Tibial artery (tissue), 4 donors: ENCODE measurements around the gene GRIN2A.

Experiments used
- DNase-seq, 2 donors: peaks; one replicate each; pipeline ENCODE4 v3.0.0-alpha.2; 2019
- H3K27ac ChIP-seq, 2 donors: fragments of 200-600 bp; sonication (generic) in 1 of 2; 1 replicate in 1 of 2; 2 replicates in 1 of 2; pipeline ENCODE4 v1.5.1; 2018 to 2019; ENCODE audit warnings: mild to moderate bottlenecking in 1 of 2
- H3K27me3 ChIP-seq, 2 donors: fragments of 200-600 bp; sonication (generic) in 1 of 2; one replicate each; pipeline versions ENCODE4 v1.5.1 to v1.6.0; 2016 to 2019
- H3K36me3 ChIP-seq, 3 donors: fragments of 200-600 bp; sonication (generic) in 2 of 3; one replicate each; pipeline ENCODE4 v1.5.1; 2016 to 2019; ENCODE audit warnings: mild to moderate bottlenecking in 2 of 3
- H3K4me1 ChIP-seq, 4 donors: fragments of 200-600 bp; sonication (generic) in 2 of 4; 1 replicate in 3 of 4; 2 replicates in 1 of 4; pipeline ENCODE4 v1.5.1; 2016 to 2019
- H3K4me3 ChIP-seq, 2 donors: fragments of 200-600 bp; sonication (generic) in 1 of 2; 1 replicate in 1 of 2; 2 replicates in 1 of 2; pipeline ENCODE4 v1.5.1; 2018 to 2019; ENCODE audit warnings: mild to moderate bottlenecking in 2 of 2
- H3K9me3 ChIP-seq, 3 donors: fragments of 200-600 bp; sonication (generic) in 1 of 3; one replicate each; pipeline ENCODE4 v1.5.1; 2016 to 2019
- intact Hi-C: fragments of 100-400 bp; cut with DNase I; formaldehyde crosslinking; loops from one replicate; pipeline ENCODE4 v1.15.0; 2023; ENCODE audit warnings: low total_unique reads
- TF ChIP-seq, protein P1 (sequence below), 2 experiments: fragments of 200-600 bp in 1 of 2; fragments of 450-650 bp in 1 of 2; IDR thresholded peaks; one replicate each; pipeline ENCODE4 v1.5.1; 2017 to 2019; ENCODE audit warnings: antibody characterized with exemption in 2 of 2, mild to moderate bottlenecking in 1 of 2, moderate library complexity in 1 of 2

Gene GRIN2A

GRCh38 chr16:10022098-10022497 is 160.1 kb downstream of the GRIN2A start:
- Histone ChIP-seq H3K27ac (no peak overlapping the region), H3K36me3 (no peaks in the 10 kb centered on the region), H3K4me3 (no peak overlapping the region), H3K9me3 (no peaks in the 10 kb centered on the region), H3K27me3 (no peaks in the 10 kb centered on the region), H3K4me1 (no peaks in the 10 kb centered on the region)
- no peak for DNase-seq
- intact Hi-C loops = no loop called here
- TF ChIP-seq, protein P1, sequence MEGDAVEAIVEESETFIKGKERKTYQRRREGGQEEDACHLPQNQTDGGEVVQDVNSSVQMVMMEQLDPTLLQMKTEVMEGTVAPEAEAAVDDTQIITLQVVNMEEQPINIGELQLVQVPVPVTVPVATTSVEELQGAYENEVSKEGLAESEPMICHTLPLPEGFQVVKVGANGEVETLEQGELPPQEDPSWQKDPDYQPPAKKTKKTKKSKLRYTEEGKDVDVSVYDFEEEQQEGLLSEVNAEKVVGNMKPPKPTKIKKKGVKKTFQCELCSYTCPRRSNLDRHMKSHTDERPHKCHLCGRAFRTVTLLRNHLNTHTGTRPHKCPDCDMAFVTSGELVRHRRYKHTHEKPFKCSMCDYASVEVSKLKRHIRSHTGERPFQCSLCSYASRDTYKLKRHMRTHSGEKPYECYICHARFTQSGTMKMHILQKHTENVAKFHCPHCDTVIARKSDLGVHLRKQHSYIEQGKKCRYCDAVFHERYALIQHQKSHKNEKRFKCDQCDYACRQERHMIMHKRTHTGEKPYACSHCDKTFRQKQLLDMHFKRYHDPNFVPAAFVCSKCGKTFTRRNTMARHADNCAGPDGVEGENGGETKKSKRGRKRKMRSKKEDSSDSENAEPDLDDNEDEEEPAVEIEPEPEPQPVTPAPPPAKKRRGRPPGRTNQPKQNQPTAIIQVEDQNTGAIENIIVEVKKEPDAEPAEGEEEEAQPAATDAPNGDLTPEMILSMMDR (IDR thresholded peaks at IDR 0.05) = no peak

- no peaks in the 10 kb centered on the region for H3K27me3 ChIP-seq
Observed at GRCh38 chr16:10020866-10021265, 161.4 kb downstream of the GRIN2A start.

DNA sequence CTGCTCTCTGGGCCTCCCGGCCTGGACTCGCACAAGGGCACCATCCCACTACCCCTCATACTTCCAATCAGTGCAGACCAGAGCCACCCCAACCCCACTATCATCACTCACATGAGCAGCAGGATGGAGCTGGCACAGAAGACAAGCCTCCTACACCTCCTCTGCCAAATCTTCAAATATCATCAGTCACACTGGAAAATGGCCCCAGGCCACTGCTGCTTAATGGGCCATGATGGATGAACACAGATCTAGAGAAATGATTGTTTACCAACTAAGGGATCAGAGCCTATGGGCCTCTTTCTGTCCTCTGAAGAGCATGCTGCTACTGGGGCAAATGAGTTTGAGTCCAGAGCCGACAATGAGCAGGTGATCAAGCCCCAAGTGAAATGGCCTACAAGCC is 165.5 kb downstream of the GRIN2A start:
- TF ChIP-seq, protein P1 (IDR thresholded peaks at IDR 0.05) = no peak
- H3K27me3 ChIP-seq = no peaks in the 10 kb centered on the region
- no peaks in the 10 kb centered on the region for H3K4me1 ChIP-seq
- no peak for DNase-seq
- H3K27ac ChIP-seq = no peak overlapping the region
- intact Hi-C loops = no loop called here
- H3K9me3 ChIP-seq = no peaks in the 10 kb centered on the region
- H3K4me3 ChIP-seq = no peak overlapping the region
- no peaks in the 10 kb centered on the region for H3K36me3 ChIP-seq

More at GRCh38 chr16:10020866-10021265, 161.4 kb downstream of the GRIN2A start:
- H3K36me3 ChIP-seq = no peaks in the 10 kb centered on the region
- H3K4me3 ChIP-seq = no peak overlapping the region
- H3K4me1 ChIP-seq = no peaks in the 10 kb centered on the region
- H3K9me3 ChIP-seq = no peaks in the 10 kb centered on the region
- intact Hi-C loops = no loop called here
- no peak overlapping the region for H3K27ac ChIP-seq
- DNase-seq = no peak
- TF ChIP-seq, protein P1 (IDR thresholded peaks at IDR 0.05) = no peak

DNA sequence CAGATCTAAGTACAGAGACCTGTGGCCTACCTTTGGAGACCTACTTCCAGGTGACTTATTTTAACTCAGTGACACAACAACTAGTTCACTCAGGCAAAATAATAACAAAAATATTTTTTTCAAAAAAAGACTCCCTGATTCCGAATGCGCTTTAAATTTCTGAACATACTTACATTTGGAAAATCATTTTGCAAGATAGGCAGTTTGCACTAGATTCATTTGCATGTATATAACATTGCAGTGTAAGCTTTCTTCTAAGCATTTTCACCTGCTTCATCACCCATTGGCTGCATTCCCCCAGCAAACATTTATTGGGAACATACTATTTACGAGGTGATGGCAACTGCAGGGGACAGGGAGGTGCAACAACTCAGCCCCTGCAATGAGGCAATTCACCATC is 166.8 kb downstream of the GRIN2A start:
- Histone ChIP-seq H3K27ac (no peak overlapping the region), H3K4me3 (no peak overlapping the region), H3K4me1 (no peaks in the 10 kb centered on the region), H3K36me3 (no peaks in the 10 kb centered on the region), H3K9me3 (no peaks in the 10 kb centered on the region), H3K27me3 (no peaks in the 10 kb centered on the region)
- intact Hi-C loops = no loop called here
- DNase-seq = no peak
- TF ChIP-seq, protein P1 (IDR thresholded peaks at IDR 0.05) = no peak

GRCh38 chr16:10013774-10014173 is 168.5 kb downstream of the GRIN2A start:
- TF ChIP-seq, protein P1 (IDR thresholded peaks at IDR 0.05) = no peak
- H3K4me3 ChIP-seq = no peak overlapping the region
- no peaks in the 10 kb centered on the region for H3K9me3 ChIP-seq
- no peaks in the 10 kb centered on the region for H3K27me3 ChIP-seq
- no peak for DNase-seq
- no peaks in the 10 kb centered on the region for H3K36me3 ChIP-seq
- no peak overlapping the region for H3K27ac ChIP-seq
- no peaks in the 10 kb centered on the region for H3K4me1 ChIP-seq
- intact Hi-C loops = no loop called here

- Histone ChIP-seq H3K4me1 (no peaks in the 10 kb centered on the region), H3K36me3 (no peaks in the 10 kb centered on the region), H3K27ac (no peak overlapping the region), H3K27me3 (no peaks in the 10 kb centered on the region), H3K4me3 (no peak overlapping the region), H3K9me3 (no peaks in the 10 kb centered on the region)
- TF ChIP-seq, protein P1 (IDR thresholded peaks at IDR 0.05) = no peak
- intact Hi-C loops = no loop called here
- DNase-seq = no peak
Observed at GRCh38 chr16:10013364-10013763, 168.9 kb downstream of the GRIN2A start.
